ENCODE results near the gene LAMA5. TPM values are rescaled to one million over a fixed set of nuclear protein-coding genes. Genes with fewer than 3 reads are reported as not detected.

The LAMA5 gene
- total RNA-seq, 1 experiment from 2014 or later: 321 TPM

GRCh38 chr20:62378215-62378614 lies 11.1 kb upstream of the LAMA5 start:
- Histone ChIP-seq H3K9ac (ENCODE audit: low read length) (no peak overlapping the region), H3K27me3 (ENCODE audit: insufficient read depth, low read length) (no peaks in the 10 kb centered on the region), H3K9me3 (ENCODE audit: control insufficient read depth in 1 of 2, insufficient read depth in 1 of 2, low read depth in 1 of 2, low read length in 2 of 2) (no peaks in the 10 kb centered on the region), H4K20me1 (ENCODE audit: insufficient read depth) (no peaks in the 10 kb centered on the region), H3K79me2 (ENCODE audit: insufficient read depth, low read length) (no peaks in the 10 kb centered on the region), H3K4me3 (replicated peaks in 1 of 2; ENCODE audit: low read depth in 1 of 2, low read length in 2 of 2) (no peak overlapping the region), H3K4me2 (ENCODE audit: low read length) (peak overlapping the region; percentile 25), H3K36me3 (ENCODE audit: control insufficient read depth in 1 of 2, insufficient read depth in 2 of 2, low read length in 2 of 2) (peaks cover 0 to 5% of the 10 kb centered on the region in 2 experiments; a peak in 1 of 4 replicates), H2AFZ (ENCODE audit: low read depth, low read length, poor library complexity, severe bottlenecking) (no peak overlapping the region), H3K4me1 (ENCODE audit: control insufficient read depth in 1 of 2, insufficient read depth in 2 of 2, low read length in 2 of 2) (peaks cover 24 to 60% of the 10 kb centered on the region in 2 experiments), H3K27ac (ENCODE audit: low read depth, low read length) (peak overlapping the region; percentile 59), H3K9me2 (ENCODE audit: insufficient read depth) (no peaks in the 10 kb centered on the region)
- ChIA-PET CTCF (interaction anchor here (1.2 kb wide), 1 partner anchor 10 kb away, joined by 4 read pairs; no protein-coding TSS in a partner anchor), RAD21 (ENCODE audit: low non-redundant PET in 1 of 2, low total read pairs in 2 of 2, uncharacterized antibody in 2 of 2, unreplicated experiment in 2 of 2) (no interaction called here), POLR2A (no interaction called here)
- no TSS peak for BruUV-seq (replicated peaks)
- no peak for TF ChIP-seq CEBPB (IDR thresholded peaks at IDR 0.05; ENCODE audit: low read depth)
- no peak for TF ChIP-seq EGR1 (IDR thresholded peaks at IDR 0.05; ENCODE audit: low read depth)
- TF ChIP-seq FOSL1 (IDR thresholded peaks at IDR 0.05; ENCODE audit: low read depth): no peak
- no peak for TF ChIP-seq EZH2phosphoT487 (IDR thresholded peaks at IDR 0.05; ENCODE audit: borderline replicate concordance)
- no peak for TF ChIP-seq POLR2AphosphoS5 (IDR thresholded peaks at IDR 0.05; ENCODE audit: low read depth, low read length)
- TF ChIP-seq SP1 (IDR thresholded peaks at IDR 0.05; ENCODE audit: low read depth): no peak
- no peak for TF ChIP-seq SRF (IDR thresholded peaks at IDR 0.05; ENCODE audit: low read depth)
- TF ChIP-seq JUND (IDR thresholded peaks at IDR 0.05): no peak
- TF ChIP-seq SIN3A (IDR thresholded peaks at IDR 0.05; ENCODE audit: low read depth): no peak
- TF ChIP-seq, protein P1, sequence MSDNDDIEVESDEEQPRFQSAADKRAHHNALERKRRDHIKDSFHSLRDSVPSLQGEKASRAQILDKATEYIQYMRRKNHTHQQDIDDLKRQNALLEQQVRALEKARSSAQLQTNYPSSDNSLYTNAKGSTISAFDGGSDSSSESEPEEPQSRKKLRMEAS (IDR thresholded peaks at IDR 0.05): no peak
- TF ChIP-seq ELF1 (IDR thresholded peaks at IDR 0.05; ENCODE audit: borderline replicate concordance, low read depth): no peak
- no peak for TF ChIP-seq POLR2A (IDR thresholded peaks at IDR 0.05; ENCODE audit: borderline replicate concordance, extremely low read depth, insufficient read depth, insufficient read length)
- no peak for TF ChIP-seq TCF7L2 (IDR thresholded peaks at IDR 0.05; ENCODE audit: borderline replicate concordance, extremely low read depth, insufficient read depth, insufficient read length)
- no peak for TF ChIP-seq YY1 (IDR thresholded peaks at IDR 0.05; ENCODE audit: extremely low read depth, insufficient replicate concordance, low read depth, low read length)
- TF ChIP-seq, protein P2, sequence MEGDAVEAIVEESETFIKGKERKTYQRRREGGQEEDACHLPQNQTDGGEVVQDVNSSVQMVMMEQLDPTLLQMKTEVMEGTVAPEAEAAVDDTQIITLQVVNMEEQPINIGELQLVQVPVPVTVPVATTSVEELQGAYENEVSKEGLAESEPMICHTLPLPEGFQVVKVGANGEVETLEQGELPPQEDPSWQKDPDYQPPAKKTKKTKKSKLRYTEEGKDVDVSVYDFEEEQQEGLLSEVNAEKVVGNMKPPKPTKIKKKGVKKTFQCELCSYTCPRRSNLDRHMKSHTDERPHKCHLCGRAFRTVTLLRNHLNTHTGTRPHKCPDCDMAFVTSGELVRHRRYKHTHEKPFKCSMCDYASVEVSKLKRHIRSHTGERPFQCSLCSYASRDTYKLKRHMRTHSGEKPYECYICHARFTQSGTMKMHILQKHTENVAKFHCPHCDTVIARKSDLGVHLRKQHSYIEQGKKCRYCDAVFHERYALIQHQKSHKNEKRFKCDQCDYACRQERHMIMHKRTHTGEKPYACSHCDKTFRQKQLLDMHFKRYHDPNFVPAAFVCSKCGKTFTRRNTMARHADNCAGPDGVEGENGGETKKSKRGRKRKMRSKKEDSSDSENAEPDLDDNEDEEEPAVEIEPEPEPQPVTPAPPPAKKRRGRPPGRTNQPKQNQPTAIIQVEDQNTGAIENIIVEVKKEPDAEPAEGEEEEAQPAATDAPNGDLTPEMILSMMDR (IDR thresholded peaks at IDR 0.05 in 2 of 3, conservative IDR thresholded peaks at IDR 0.05 in 1 of 3; ENCODE audit: borderline replicate concordance in 1 of 3, insufficient read depth in 1 of 3, low read depth in 2 of 3, low read length in 2 of 3): no peak
- TF ChIP-seq ZFX (IDR thresholded peaks at IDR 0.05): no peak
- no peak for TF ChIP-seq REST (IDR thresholded peaks at IDR 0.05; ENCODE audit: low read depth)
- ATAC-seq: no peak
- intact Hi-C loops (cut with micrococcal nuclease): no loop called here
- no peak for DNase-seq (ENCODE audit: low read depth, low spot score)
